Measurements from ENCODE around the gene FBXW12. TPM values are rescaled to one million over a fixed set of nuclear protein-coding genes. Genes with fewer than 3 reads are reported as not detected.
"Not testable (repeated sequence)": the region's sequence is repeated elsewhere in the genome, so short reads cannot be mapped to it uniquely, and the experiment has no call there.

Gene FBXW12
- total RNA-seq = not detected in 2 replicates

GRCh38 chr3:48371651-48372376 is at the start of gene FBXW12:
FBXW12 (plus strand) TSS chr3:48372219; CDS start chr3:48372768, 549 bp downstream.
- intact Hi-C loops (cut with micrococcal nuclease) = no loop called here
- peaks cover 2% of the 10 kb centered on the region for H3K27me3 Mint-ChIP-seq (ENCODE audit: insufficient read depth)
- H3K9me3 Mint-ChIP-seq = no peaks in the 10 kb centered on the region
- no peaks in the 10 kb centered on the region for H3K36me3 Mint-ChIP-seq (ENCODE audit: low read depth)
- no peak within 1 kb of the TSS for H3K4me3 Mint-ChIP-seq
- no peak within 1 kb of the TSS for H3K27ac Mint-ChIP-seq
- no peaks in the 10 kb centered on the region for H3K4me1 Mint-ChIP-seq (ENCODE audit: low read depth)
- no peak for DNase-seq (ENCODE audit: low spot score)

- H3K36me3 Mint-ChIP-seq (ENCODE audit: low read depth); intact Hi-C loops (cut with micrococcal nuclease): not testable (repeated sequence)
Measured at GRCh38 chr3:48331706-48332435, 40.1 kb upstream of the FBXW12 start.

GRCh38 chr3:48333346-48334245 is 38.4 kb upstream of the FBXW12 start, which contains the start of gene SPINK8:
SPINK8 (minus strand) TSS chr3:48333661; CDS start chr3:48328341, 5,320 bp downstream.
- H3K4me3 Mint-ChIP-seq; DNase-seq (ENCODE audit: low spot score); H3K36me3 Mint-ChIP-seq (ENCODE audit: low read depth); H3K9me3 Mint-ChIP-seq; H3K27ac Mint-ChIP-seq; intact Hi-C loops (cut with micrococcal nuclease); H3K4me1 Mint-ChIP-seq (ENCODE audit: low read depth): not testable (repeated sequence)
- peaks cover 25% of the 10 kb centered on the region for H3K27me3 Mint-ChIP-seq (ENCODE audit: insufficient read depth)

More at GRCh38 chr3:48331706-48332435, 40.1 kb upstream of the FBXW12 start:
- not testable (repeated sequence) for H3K9me3 Mint-ChIP-seq; H3K27ac Mint-ChIP-seq; H3K4me3 Mint-ChIP-seq; H3K4me1 Mint-ChIP-seq (ENCODE audit: low read depth); DNase-seq (ENCODE audit: low spot score)
- peaks cover 24% of the 10 kb centered on the region for H3K27me3 Mint-ChIP-seq (ENCODE audit: insufficient read depth)

GRCh38 chr3:48334605-48335004 is 37.4 kb upstream of the FBXW12 start:
- H3K9me3 Mint-ChIP-seq = no peaks in the 10 kb centered on the region
- DNase-seq (ENCODE audit: low spot score) = no peak
- no peaks in the 10 kb centered on the region for H3K36me3 Mint-ChIP-seq (ENCODE audit: low read depth)
- no peak overlapping the region for H3K27ac Mint-ChIP-seq
- H3K27me3 Mint-ChIP-seq (ENCODE audit: insufficient read depth) = peaks cover 22% of the 10 kb centered on the region
- intact Hi-C loops (cut with micrococcal nuclease) = no loop called here
- no peaks in the 10 kb centered on the region for H3K4me1 Mint-ChIP-seq (ENCODE audit: low read depth)
- no peak overlapping the region for H3K4me3 Mint-ChIP-seq

GRCh38 chr3:48335286-48335685 is 36.7 kb upstream of the FBXW12 start:
- DNase-seq (ENCODE audit: low spot score); H3K4me1 Mint-ChIP-seq (ENCODE audit: low read depth); H3K36me3 Mint-ChIP-seq (ENCODE audit: low read depth); intact Hi-C loops (cut with micrococcal nuclease); H3K27ac Mint-ChIP-seq; H3K9me3 Mint-ChIP-seq; H3K4me3 Mint-ChIP-seq: not testable (repeated sequence)
- H3K27me3 Mint-ChIP-seq (ENCODE audit: insufficient read depth) = peaks cover 22% of the 10 kb centered on the region

GRCh38 chr3:48337536-48337935 is 34.5 kb upstream of the FBXW12 start:
- H3K4me3 Mint-ChIP-seq; DNase-seq (ENCODE audit: low spot score); H3K4me1 Mint-ChIP-seq (ENCODE audit: low read depth); H3K36me3 Mint-ChIP-seq (ENCODE audit: low read depth); H3K9me3 Mint-ChIP-seq; intact Hi-C loops (cut with micrococcal nuclease); H3K27ac Mint-ChIP-seq: not testable (repeated sequence)
- H3K27me3 Mint-ChIP-seq (ENCODE audit: insufficient read depth) = peaks cover 16% of the 10 kb centered on the region

GRCh38 chr3:48338635-48339034 is 33.4 kb upstream of the FBXW12 start:
- H3K27me3 Mint-ChIP-seq (ENCODE audit: insufficient read depth) = peaks cover 8% of the 10 kb centered on the region
- H3K4me1 Mint-ChIP-seq (ENCODE audit: low read depth) = no peaks in the 10 kb centered on the region
- intact Hi-C loops (cut with micrococcal nuclease) = no loop called here
- H3K27ac Mint-ChIP-seq = no peak overlapping the region
- H3K36me3 Mint-ChIP-seq (ENCODE audit: low read depth) = no peaks in the 10 kb centered on the region
- H3K4me3 Mint-ChIP-seq = no peak overlapping the region
- no peak for DNase-seq (ENCODE audit: low spot score)
- H3K9me3 Mint-ChIP-seq = no peaks in the 10 kb centered on the region

GRCh38 chr3:48343432-48343831 is 28.6 kb upstream of the FBXW12 start:
- no peak overlapping the region for H3K27ac Mint-ChIP-seq
- H3K27me3 Mint-ChIP-seq (ENCODE audit: insufficient read depth) = peaks cover 13% of the 10 kb centered on the region
- no peak overlapping the region for H3K4me3 Mint-ChIP-seq
- DNase-seq (ENCODE audit: low spot score) = no peak
- intact Hi-C loops (cut with micrococcal nuclease) = no loop called here
- H3K4me1 Mint-ChIP-seq (ENCODE audit: low read depth) = no peaks in the 10 kb centered on the region
- H3K9me3 Mint-ChIP-seq = no peaks in the 10 kb centered on the region
- H3K36me3 Mint-ChIP-seq (ENCODE audit: low read depth) = no peaks in the 10 kb centered on the region

GRCh38 chr3:48344867-48345507 is 27.0 kb upstream of the FBXW12 start:
- Mint-ChIP-seq H3K4me1 (ENCODE audit: low read depth) (no peaks in the 10 kb centered on the region), H3K9me3 (no peaks in the 10 kb centered on the region), H3K27me3 (ENCODE audit: insufficient read depth) (peaks cover 13% of the 10 kb centered on the region), H3K36me3 (ENCODE audit: low read depth) (no peaks in the 10 kb centered on the region), H3K27ac (no peak overlapping the region), H3K4me3 (no peak overlapping the region)
- DNase-seq (ENCODE audit: low spot score) = no peak
- intact Hi-C loops (cut with micrococcal nuclease) = no loop called here

GRCh38 chr3:48345946-48346572 is 26.0 kb upstream of the FBXW12 start:
- Mint-ChIP-seq H3K27ac (no peak overlapping the region), H3K4me1 (ENCODE audit: low read depth) (no peaks in the 10 kb centered on the region), H3K27me3 (ENCODE audit: insufficient read depth) (peaks cover 13% of the 10 kb centered on the region), H3K9me3 (no peaks in the 10 kb centered on the region), H3K36me3 (ENCODE audit: low read depth) (no peaks in the 10 kb centered on the region), H3K4me3 (no peak overlapping the region)
- no peak for DNase-seq (ENCODE audit: low spot score)
- intact Hi-C loops (cut with micrococcal nuclease) = no loop called here

- no peak overlapping the region for H3K4me3 Mint-ChIP-seq
- H3K4me1 Mint-ChIP-seq (ENCODE audit: low read depth) = no peaks in the 10 kb centered on the region
- H3K27ac Mint-ChIP-seq = no peak overlapping the region
- H3K9me3 Mint-ChIP-seq = no peaks in the 10 kb centered on the region
- H3K36me3 Mint-ChIP-seq (ENCODE audit: low read depth) = no peaks in the 10 kb centered on the region
- intact Hi-C loops (cut with micrococcal nuclease) = no loop called here
- peaks cover 15% of the 10 kb centered on the region for H3K27me3 Mint-ChIP-seq (ENCODE audit: insufficient read depth)
- no peak for DNase-seq (ENCODE audit: low spot score)
Measured at GRCh38 chr3:48347500-48347899, 24.5 kb upstream of the FBXW12 start.

GRCh38 chr3:48352546-48352945 is 19.5 kb upstream of the FBXW12 start:
- H3K36me3 Mint-ChIP-seq (ENCODE audit: low read depth) = no peaks in the 10 kb centered on the region
- no peak for DNase-seq (ENCODE audit: low spot score)

More at GRCh38 chr3:48352546-48352945, 19.5 kb upstream of the FBXW12 start:
- Mint-ChIP-seq H3K4me3 (no peak overlapping the region), H3K9me3 (no peaks in the 10 kb centered on the region), H3K27me3 (ENCODE audit: insufficient read depth) (peaks cover 20% of the 10 kb centered on the region), H3K27ac (no peak overlapping the region), H3K4me1 (ENCODE audit: low read depth) (no peaks in the 10 kb centered on the region)
- intact Hi-C loops (cut with micrococcal nuclease) = no loop called here
